IMR-90 (cell line): ENCODE data around the gene ZBED1. TPM values are rescaled to one million over a fixed set of nuclear protein-coding genes. Genes with fewer than 3 reads are reported as not detected.
"Not testable (repeated sequence)": the region's sequence is repeated elsewhere in the genome, so short reads cannot be mapped to it uniquely, and the experiment has no call there.

Experiments used
- ATAC-seq: fragments of 200-7000 bp; cut with Tn5 transposase; 2 replicates; pipeline ENCODE4 v1.9.1; 2020; ENCODE audit warnings: low read depth, mild to moderate bottlenecking, moderate library complexity
- BruUV-seq: library from RNA; stranded (reverse); fragments of 400-500 nt; replicated peaks from 2 replicates; lab custom pipeline; 2021; lab: Mats Ljungman, UMichigan
- CTCF ChIA-PET: fragments of 300-600 bp; formaldehyde crosslinking; extraction: SDS; loops from one replicate; lab custom pipeline; 2021; ENCODE audit warnings: antibody characterized with exemption; lab: Yijun Ruan, JAX
- POLR2A ChIA-PET: fragments of 300-600 bp; sonication (Branson Sonifier 250); formaldehyde crosslinking; loops from one replicate; lab custom pipeline; 2022; ENCODE audit warnings: antibody characterized with exemption; ENCODE audit not compliant: unreplicated experiment; lab: Charles Lee
- DNase-seq: peaks from one replicate; pipeline ENCODE4 v3.0.0; 2013
- H2AFZ ChIP-seq: replicated peaks from 2 replicates; pipeline ENCODE3; 2013; ENCODE audit warnings: low read length, mild to moderate bottlenecking; ENCODE audit not compliant: poor library complexity
- H2AK5ac ChIP-seq: 2 replicates; pipeline ENCODE4 v1.6.1; 2013; ENCODE audit warnings: low read depth, low read length, inconsistent platforms
- H2AK9ac ChIP-seq: replicated peaks from 2 replicates; pipeline ENCODE3; 2013; ENCODE audit warnings: mild to moderate bottlenecking, low read depth, low read length, moderate library complexity; ENCODE audit not compliant: poor library complexity
- H2BK120ac ChIP-seq: 2 replicates; pipeline ENCODE4 v1.6.1; 2013; ENCODE audit warnings: low read depth, low read length, inconsistent platforms
- H2BK15ac ChIP-seq: 3 replicates; pipeline ENCODE4 v1.6.1; 2013; ENCODE audit warnings: low read depth, low read length, inconsistent platforms
- H2BK20ac ChIP-seq: 2 replicates; pipeline ENCODE4 v1.6.1; 2013; ENCODE audit warnings: low read depth, mild to moderate bottlenecking, inconsistent platforms, low read length, moderate library complexity
- H2BK5ac ChIP-seq: 2 replicates; pipeline ENCODE4 v1.6.1; 2013; ENCODE audit warnings: mild to moderate bottlenecking, low read depth, low read length, inconsistent platforms; ENCODE audit not compliant: poor library complexity, severe bottlenecking
- H3K14ac ChIP-seq: replicated peaks from 2 replicates; pipeline ENCODE4 v1.6.1; 2013; ENCODE audit warnings: low read depth, low read length, inconsistent platforms
- H3K18ac ChIP-seq: 2 replicates; pipeline ENCODE4 v1.6.1; 2013; ENCODE audit warnings: low read depth, low read length, control low read depth
- H3K23ac ChIP-seq: 2 replicates; pipeline ENCODE4 v1.6.1; 2013; ENCODE audit warnings: low read depth, low read length, inconsistent platforms
- H3K27ac ChIP-seq: 2 replicates; pipeline ENCODE4 v1.5.1; 2013; ENCODE audit warnings: mild to moderate bottlenecking, control low read depth, low read length; ENCODE audit not compliant: insufficient read depth
- H3K27me3 ChIP-seq: 2 replicates; pipeline ENCODE4 v1.6.1; 2013; ENCODE audit warnings: low read length; ENCODE audit not compliant: control insufficient read depth, insufficient read depth
- H3K36me3 ChIP-seq: 2 replicates; pipeline ENCODE4 v1.6.1; 2013; ENCODE audit warnings: low read length, mixed read lengths; ENCODE audit not compliant: control insufficient read depth, insufficient read depth
- H3K4ac ChIP-seq: 2 replicates; pipeline ENCODE4 v1.6.1; 2013; ENCODE audit warnings: low read depth, low read length, inconsistent platforms
- H3K4me1 ChIP-seq: 2 replicates; pipeline ENCODE4 v1.6.1; 2013; ENCODE audit warnings: low read length, mixed read lengths; ENCODE audit not compliant: control insufficient read depth, insufficient read depth
- H3K4me2 ChIP-seq: 2 replicates; pipeline ENCODE4 v1.6.1; 2013; ENCODE audit warnings: low read depth, mild to moderate bottlenecking, control low read depth, low read length, moderate library complexity
- H3K4me3 ChIP-seq: 2 replicates; pipeline ENCODE4 v1.5.1; 2013; ENCODE audit warnings: low read depth, mild to moderate bottlenecking, control low read depth, low read length, moderate library complexity; ENCODE audit not compliant: insufficient read depth
- H3K56ac ChIP-seq: 2 replicates; pipeline ENCODE4 v1.6.1; 2013; ENCODE audit warnings: low read length, inconsistent platforms; ENCODE audit not compliant: insufficient read depth; ENCODE audit errors: extremely low read depth
- H3K79me1 ChIP-seq, 2 experiments: 2 replicates each; pipeline ENCODE4 v1.6.1; 2013; ENCODE audit warnings: low read length in 2 of 2, inconsistent platforms in 1 of 2, low read depth in 1 of 2
- H3K9ac ChIP-seq: 2 replicates; pipeline ENCODE4 v1.6.1; 2013; ENCODE audit warnings: low read depth, low read length, control low read depth
- H3K9me1 ChIP-seq: 2 replicates; pipeline ENCODE4 v1.6.1; 2013; ENCODE audit warnings: low read length, inconsistent platforms; ENCODE audit not compliant: insufficient read depth
- H3K9me3 ChIP-seq: 2 replicates; pipeline ENCODE4 v1.6.1; 2013; ENCODE audit warnings: low read length; ENCODE audit not compliant: control insufficient read depth, insufficient read depth
- H4K20me1 ChIP-seq: 2 replicates; pipeline ENCODE4 v1.6.1; 2013; ENCODE audit warnings: low read length, inconsistent platforms; ENCODE audit not compliant: insufficient read depth
- H4K5ac ChIP-seq: 2 replicates; pipeline ENCODE4 v1.6.1; 2013; ENCODE audit warnings: mild to moderate bottlenecking, low read depth, low read length, control low read depth
- H4K8ac ChIP-seq, 2 experiments: 2 replicates each; pipeline ENCODE4 v1.6.1; 2013; ENCODE audit warnings: low read depth in 2 of 2, low read length in 2 of 2, control low read depth in 1 of 2, inconsistent platforms in 1 of 2
- H4K91ac ChIP-seq: 2 replicates; pipeline ENCODE4 v1.6.1; 2013; ENCODE audit warnings: low read depth, low read length, inconsistent platforms; ENCODE audit not compliant: insufficient read depth
- ELK1 ChIP-seq: fragments of 150-350 bp; IDR thresholded peaks from 2 replicates; pipeline ENCODE4 v1.6.1; 2016; ENCODE audit warnings: low read depth, mild to moderate bottlenecking, low read length, moderate library complexity, borderline replicate concordance
- MAZ ChIP-seq: IDR thresholded peaks from 2 replicates; pipeline ENCODE4 v1.6.1; 2012; ENCODE audit warnings: low read depth, mild to moderate bottlenecking, low read length, improper control_type of control experiment, moderate library complexity, borderline replicate concordance
- RAD21 ChIP-seq: IDR thresholded peaks from 2 replicates; pipeline ENCODE4 v1.6.1; 2012; ENCODE audit warnings: low read length, improper control_type of control experiment
- WGBS, 2 experiments: methylation state at CpG; one replicate each; pipeline versions ENCODE4 v1.1.5 to v1.1.7; 2013; ENCODE audit warnings: missing lambda C conversion rate in 2 of 2; ENCODE audit not compliant: insufficient read length in 1 of 2; ENCODE audit errors: extremely low coverage in 2 of 2; 5-methylcytosine and 5-hydroxymethylcytosine counted together
- dilution Hi-C: fragments of 300-500 bp; cut with HindIII; formaldehyde crosslinking; loops from one replicate; pipeline ENCODE4 v1.14.3; 2018; ENCODE audit warnings: low sequenced_read_pairs; ENCODE audit not compliant: unreplicated experiment
- in situ Hi-C: fragments of 300-500 bp; cut with MboI; formaldehyde crosslinking; loops from 3 replicates; pipeline ENCODE4 v1.14.3; 2019; ENCODE audit warnings: low sequenced_read_pairs, inconsistent platforms, mixed read lengths
- intact Hi-C: fragments of 100-400 bp; cut with micrococcal nuclease; formaldehyde crosslinking; loops from 2 replicates; pipeline ENCODE4 v1.10.0; 2022
- polyA plus RNA-seq, 3 experiments: library from polyadenylated mRNA; depleted of rRNA; stranded (reverse); fragments of >200 nt; gene quantifications; 2 replicates each; pipeline ENCODE4 v1.2.3, GENCODE V29; 2012; ENCODE audit warnings: low replicate concordance in 1 of 3
- total RNA-seq: library from RNA; depleted of rRNA; stranded (reverse); fragments of >200 nt; gene quantifications from 2 replicates; pipeline ENCODE4 v1.2.3, GENCODE V29; 2012

The ZBED1 gene
- total and polyA plus RNA-seq, 2 of the 4 experiments (the other 2 are of a cell fraction), result 13.1 to 21.5 TPM

GRCh38 chrX:2536141-2536540 lies 35.4 kb upstream of the ZBED1 start:
- no TSS peak for BruUV-seq
- Histone ChIP-seq H4K5ac (no peak overlapping the region), H4K91ac (no peak overlapping the region), H3K4ac (no peak overlapping the region), H3K9me3 (no peaks in the 10 kb centered on the region), H2BK120ac (no peak overlapping the region), H3K56ac (no peak overlapping the region), H3K9me1 (no peaks in the 10 kb centered on the region), H3K4me1 (no peaks in the 10 kb centered on the region), H3K4me3 (no peak overlapping the region), H4K8ac (no peak overlapping the region), H3K27ac (no peak overlapping the region), H2BK20ac (no peak overlapping the region), H2AK9ac (no peak overlapping the region), H3K23ac (no peak overlapping the region), H3K27me3 (peaks cover 5% of the 10 kb centered on the region; the same call in 1 of the 2 replicates), H2BK15ac (no peak overlapping the region), H4K20me1 (no peaks in the 10 kb centered on the region), H3K18ac (no peak overlapping the region), H3K36me3 (no peaks in the 10 kb centered on the region), H2AK5ac (no peak overlapping the region), H2BK5ac (no peak overlapping the region), H3K14ac (no peak overlapping the region), H3K4me2 (no peak overlapping the region), H3K9ac (no peak overlapping the region), H3K79me1 (no peaks in the 10 kb centered on the region), H2AFZ (no peak overlapping the region)
- CTCF ChIA-PET, result no interaction called here
- no peak for DNase-seq
- TF ChIP-seq MAZ, result no peak
- no peak for TF ChIP-seq ELK1
- TF ChIP-seq RAD21, result no peak
- intact Hi-C loops, result no loop called here
- ATAC-seq, result no peak
- dilution Hi-C loops, result no loop called here
- 60% methylated on average over 1 of the region's 7 CpGs; no CpG with 5 or more reads in 1 of the 2 experiments for WGBS, 2 experiments
- POLR2A ChIA-PET, result no interaction called here
- in situ Hi-C loops, result no loop called here

GRCh38 chrX:2534261-2535021 lies 33.7 kb upstream of the ZBED1 start:
- H3K79me1 ChIP-seq, H3K4me1 ChIP-seq, H4K5ac ChIP-seq, H3K23ac ChIP-seq, H2BK15ac ChIP-seq, H3K27me3 ChIP-seq, CTCF ChIA-PET, H2AK5ac ChIP-seq, H3K9me3 ChIP-seq, H2BK20ac ChIP-seq, H3K36me3 ChIP-seq, in situ Hi-C loops, H3K9me1 ChIP-seq, H3K4me3 ChIP-seq, intact Hi-C loops, H3K4me2 ChIP-seq, H4K91ac ChIP-seq, dilution Hi-C loops, H2BK5ac ChIP-seq, H2BK120ac ChIP-seq, H4K20me1 ChIP-seq, H3K18ac ChIP-seq, BruUV-seq, ATAC-seq, H3K27ac ChIP-seq, H3K56ac ChIP-seq, POLR2A ChIA-PET, H3K4ac ChIP-seq, H4K8ac ChIP-seq, H3K9ac ChIP-seq, H2AK9ac ChIP-seq, DNase-seq, H2AFZ ChIP-seq, H3K14ac ChIP-seq: not testable (repeated sequence)
- no CpG with 5 or more reads among the region's 5 CpGs for WGBS, 2 experiments
